Fibroblast of skin of left biceps (primary cell): ENCODE results near the gene RHOBTB3.
A peak's percentile ranks its signal among the peaks of the same experiment; 100 is the strongest.

Source experiments
- DNase-seq, 2 experiments: peaks; one replicate each; pipeline ENCODE4 v3.0.0-alpha.2; 2013; ENCODE audit warnings: low read depth in 2 of 2

Gene RHOBTB3

GRCh38 chr5:95713960-95714710 lies 17.0 kb upstream of the RHOBTB3 start:
- DNase-seq: no peak

- peak; percentile 59 to 70 for DNase-seq
Measured at GRCh38 chr5:95715799-95716461, 15.2 kb upstream of the RHOBTB3 start.

GRCh38 chr5:95717439-95717838 lies 13.7 kb upstream of the RHOBTB3 start:
- no peak for DNase-seq

- no peak for DNase-seq
Measured at GRCh38 chr5:95718203-95718602, 12.9 kb upstream of the RHOBTB3 start.

- DNase-seq: no peak
Measured at GRCh38 chr5:95718738-95719137, 12.4 kb upstream of the RHOBTB3 start.

GRCh38 chr5:95720094-95720786 lies 10.9 kb upstream of the RHOBTB3 start:
- no peak for DNase-seq

- DNase-seq: no peak
Measured at GRCh38 chr5:95721582-95722295, 9.4 kb upstream of the RHOBTB3 start.

GRCh38 chr5:95723632-95724369 lies 7.3 kb upstream of the RHOBTB3 start:
- no peak for DNase-seq

- DNase-seq: no peak
Measured at GRCh38 chr5:95725071-95725820, 5.9 kb upstream of the RHOBTB3 start.

- peak; percentile 82 to 84 for DNase-seq
Measured at GRCh38 chr5:95725937-95726810, 5.0 kb upstream of the RHOBTB3 start.

- no peak for DNase-seq
Measured at GRCh38 chr5:95726811-95727763, 4.0 kb upstream of the RHOBTB3 start.

GRCh38 chr5:95727764-95728191 lies 3.4 kb upstream of the RHOBTB3 start:
- no peak for DNase-seq

- DNase-seq: no peak
Measured at GRCh38 chr5:95728494-95729114, 2.5 kb upstream of the RHOBTB3 start.

GRCh38 chr5:95729115-95730010 lies 1.8 kb upstream of the RHOBTB3 start:
- DNase-seq: no peak

GRCh38 chr5:95730011-95730700 lies 980 bp upstream of the RHOBTB3 start:
- DNase-seq: no peak
